Stimulated activated CD8-positive, alpha-beta memory T cell treated with anti-CD3 and anti-CD28 coated beads, Interleukin-15, amount 100 ng/mL, for 1 hour (primary cell): ENCODE data around the gene KRTAP4-11.
"Not testable (repeated sequence)": the region's sequence is repeated elsewhere in the genome, so short reads cannot be mapped to it uniquely, and the experiment has no call there.

Experiments
- DNase-seq: peaks from one replicate; pipeline ENCODE4 v3.0.0-alpha.2; 2020; ENCODE audit warnings: low read depth

The KRTAP4-11 gene

DNA sequence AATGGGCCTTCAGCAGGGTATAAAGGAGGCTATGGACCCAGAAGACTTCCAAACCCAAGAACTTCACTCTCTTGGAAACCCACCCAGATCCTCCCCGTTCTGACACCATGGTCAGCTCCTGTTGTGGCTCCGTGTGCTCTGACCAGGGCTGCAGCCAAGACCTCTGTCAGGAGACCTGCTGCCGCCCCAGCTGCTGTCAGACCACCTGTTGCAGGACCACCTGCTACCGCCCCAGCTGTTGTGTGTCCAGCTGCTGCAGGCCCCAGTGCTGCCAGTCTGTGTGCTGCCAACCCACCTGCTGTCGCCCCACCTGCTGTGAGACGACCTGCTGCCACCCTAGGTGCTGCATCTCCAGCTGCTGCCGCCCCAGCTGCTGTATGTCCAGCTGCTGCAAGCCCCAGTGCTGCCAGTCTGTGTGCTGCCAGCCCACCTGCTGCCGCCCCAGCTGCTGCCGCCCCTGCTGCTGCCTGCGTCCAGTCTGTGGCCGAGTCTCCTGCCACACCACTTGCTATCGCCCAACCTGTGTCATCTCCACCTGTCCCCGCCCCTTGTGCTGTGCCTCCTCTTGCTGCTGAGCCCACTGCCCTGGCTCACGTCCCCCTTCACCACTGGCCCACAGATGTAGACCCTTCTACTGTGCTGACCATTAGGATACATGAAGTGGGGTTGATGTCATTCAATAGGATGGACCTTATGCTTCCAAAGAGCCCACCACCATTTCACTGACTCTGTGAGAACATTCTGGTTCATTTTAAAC is 33.9 kb downstream of the KRTAP4-11 start, which contains the start of gene KRTAP4-7:
TSS of gene KRTAP4-7 (plus strand) at position 51 of the 757 bp plus-strand sequence. CDS start at position 108, 57 bp downstream.
- not testable (repeated sequence) for DNase-seq

GRCh38 chr17:41083427-41083826 is 34.7 kb downstream of the KRTAP4-11 start:
- DNase-seq, result not testable (repeated sequence)

DNA sequence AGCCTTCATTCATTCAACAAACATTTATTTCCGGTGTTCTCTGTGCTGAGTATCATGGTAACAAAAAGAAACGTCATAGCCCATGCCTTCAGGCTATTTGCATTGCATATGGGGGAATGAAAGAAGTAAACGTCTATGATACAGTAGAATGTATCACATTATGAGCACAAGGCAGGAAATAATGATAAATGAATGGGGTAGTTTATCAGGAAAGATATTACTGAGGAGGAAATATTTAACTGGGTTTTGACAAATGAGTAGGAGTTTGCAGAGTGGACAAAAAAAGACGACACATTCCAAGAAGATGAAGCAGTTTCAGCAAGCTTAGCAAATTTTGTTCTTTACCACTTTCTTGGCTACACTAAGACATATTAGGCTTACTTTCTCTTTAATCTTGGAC is 35.5 kb downstream of the KRTAP4-11 start:
- DNase-seq, result no peak

- no peak for DNase-seq
Measured at GRCh38 chr17:41076788-41077187, 41.4 kb downstream of the KRTAP4-11 start.

DNA sequence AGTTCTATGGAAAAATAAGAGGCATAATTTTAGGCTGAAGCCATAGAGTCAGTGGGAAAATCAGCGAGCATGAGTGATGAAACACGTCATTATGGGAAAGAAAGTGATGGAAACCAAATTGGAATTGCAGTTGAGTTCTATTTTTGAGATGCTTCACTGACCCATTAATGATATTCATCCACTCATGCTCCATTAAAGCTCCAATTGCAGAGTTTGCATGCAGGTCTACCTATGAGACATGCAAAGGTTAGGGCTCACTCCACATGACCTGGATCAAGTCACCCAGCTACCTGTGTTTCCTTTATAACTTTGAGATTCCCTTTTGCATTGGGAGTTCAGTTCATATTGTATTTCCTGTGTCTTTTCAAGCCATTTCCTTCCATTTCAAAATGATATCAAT is 44.5 kb downstream of the KRTAP4-11 start:
- no peak for DNase-seq

GRCh38 chr17:41071606-41072360 is 46.4 kb downstream of the KRTAP4-11 start:
- DNase-seq, result no peak

GRCh38 chr17:41069031-41069430 is 49.1 kb downstream of the KRTAP4-11 start:
- DNase-seq, result no peak

- no peak for DNase-seq
Measured at GRCh38 chr17:41067281-41067680, 50.9 kb downstream of the KRTAP4-11 start.
